Prostate gland (tissue), 2 donors: ENCODE data around the gene CDK3.

Experiments
- POLR2AphosphoS5 ChIP-seq: sonication (generic); formaldehyde crosslinking; IDR thresholded peaks from one replicate; pipeline ENCODE4 v1.6.1; 2017; ENCODE audit warnings: antibody characterized with exemption
- TF ChIP-seq, protein P1 (sequence below), 4 experiments: fragments of 200-600 bp in 2 of 4; fragments of 450-650 bp in 2 of 4; sonication (generic) in 2 of 4; IDR thresholded peaks; 1 replicate in 3 of 4; 2 replicates in 1 of 4; pipeline ENCODE4 v1.5.1; 2016 to 2019; ENCODE audit warnings: antibody characterized with exemption in 4 of 4, mild to moderate bottlenecking in 2 of 4, moderate library complexity in 2 of 4

GRCh38 chr17:75981019-75981615, 19.5 kb upstream of the CDK3 start:
- TF ChIP-seq, protein P1, sequence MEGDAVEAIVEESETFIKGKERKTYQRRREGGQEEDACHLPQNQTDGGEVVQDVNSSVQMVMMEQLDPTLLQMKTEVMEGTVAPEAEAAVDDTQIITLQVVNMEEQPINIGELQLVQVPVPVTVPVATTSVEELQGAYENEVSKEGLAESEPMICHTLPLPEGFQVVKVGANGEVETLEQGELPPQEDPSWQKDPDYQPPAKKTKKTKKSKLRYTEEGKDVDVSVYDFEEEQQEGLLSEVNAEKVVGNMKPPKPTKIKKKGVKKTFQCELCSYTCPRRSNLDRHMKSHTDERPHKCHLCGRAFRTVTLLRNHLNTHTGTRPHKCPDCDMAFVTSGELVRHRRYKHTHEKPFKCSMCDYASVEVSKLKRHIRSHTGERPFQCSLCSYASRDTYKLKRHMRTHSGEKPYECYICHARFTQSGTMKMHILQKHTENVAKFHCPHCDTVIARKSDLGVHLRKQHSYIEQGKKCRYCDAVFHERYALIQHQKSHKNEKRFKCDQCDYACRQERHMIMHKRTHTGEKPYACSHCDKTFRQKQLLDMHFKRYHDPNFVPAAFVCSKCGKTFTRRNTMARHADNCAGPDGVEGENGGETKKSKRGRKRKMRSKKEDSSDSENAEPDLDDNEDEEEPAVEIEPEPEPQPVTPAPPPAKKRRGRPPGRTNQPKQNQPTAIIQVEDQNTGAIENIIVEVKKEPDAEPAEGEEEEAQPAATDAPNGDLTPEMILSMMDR (IDR thresholded peaks at IDR 0.05): no peak
- no peak for TF ChIP-seq POLR2AphosphoS5
